ENCODE measurements around the gene RFFL. TPM values are rescaled to one million over a fixed set of nuclear protein-coding genes. Genes with fewer than 3 reads are reported as not detected.

Gene RFFL
- total and polyA plus RNA-seq, 9 of the 15 experiments (the other 6 are each of a cell fraction or from before 2014, with no cell fraction given): 3.4 to 18.1 (median 12.8) TPM

DNA sequence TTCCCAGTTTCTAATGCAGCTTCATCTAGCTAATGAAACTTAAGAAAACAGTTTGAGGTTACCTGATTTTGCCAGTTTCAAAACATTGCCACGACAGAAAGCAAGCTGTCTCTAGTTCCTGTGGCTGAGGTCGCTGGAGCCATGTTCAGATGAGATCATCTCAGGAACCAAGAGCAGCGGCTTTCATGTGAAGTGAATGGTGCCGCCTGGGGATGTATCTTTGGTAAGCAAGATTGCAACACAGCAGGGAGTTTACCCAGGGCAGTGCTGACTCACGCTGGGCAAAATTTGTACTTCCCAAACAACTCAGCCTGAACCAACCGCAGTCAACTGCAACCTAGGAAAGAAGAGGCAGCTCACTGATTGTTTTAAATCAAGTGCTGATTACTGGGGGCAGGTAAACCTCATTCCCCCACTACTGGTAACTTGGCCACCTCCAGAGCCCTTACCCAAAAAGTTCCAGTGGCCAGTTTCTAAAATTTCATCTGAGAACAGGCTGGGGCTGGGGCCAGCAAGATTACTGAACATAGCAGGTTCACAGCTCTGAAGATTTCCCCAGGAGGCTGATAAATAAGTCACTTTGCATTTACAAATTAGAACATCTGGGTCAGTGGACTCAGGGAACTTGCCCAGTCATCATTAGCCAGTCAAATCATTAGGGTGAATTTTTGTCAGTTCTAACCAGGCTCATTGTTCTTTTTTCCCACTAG, at the start of gene RFFL (continued):
- peak; percentile 71 for TF ChIP-seq ZNF589 (CRISPR knock-in tag; IDR thresholded peaks at IDR 0.05; ENCODE audit: low read depth)
- no peak for TF ChIP-seq ZNF408 (CRISPR knock-in tag; IDR thresholded peaks at IDR 0.05; ENCODE audit: low read depth)
- TF ChIP-seq HNRNPLL (IDR thresholded peaks at IDR 0.05; ENCODE audit: low read depth, low read length, poor library complexity, severe bottlenecking): no peak
- no peak for TF ChIP-seq POLR2G (IDR thresholded peaks at IDR 0.05; ENCODE audit: low read depth, low read length)
- TF ChIP-seq ZNF24 (IDR thresholded peaks at IDR 0.05): 0 out of 2 replicates have a peak, but pooled peaks have one; percentile 12
- no peak for TF ChIP-seq SLC30A9 (CRISPR knock-in tag; IDR thresholded peaks at IDR 0.05)
- no peak for TF ChIP-seq ZSCAN29 (IDR thresholded peaks at IDR 0.05)
- no peak for TF ChIP-seq LARP7 (IDR thresholded peaks at IDR 0.05)
- peak; percentile 78 for TF ChIP-seq SMAD4 (CRISPR knock-in tag; conservative IDR thresholded peaks at IDR 0.05)
- no peak for TF ChIP-seq PPARD (CRISPR knock-in tag; IDR thresholded peaks at IDR 0.05)
- TF ChIP-seq HDAC1 (IDR thresholded peaks at IDR 0.05): peak in 1 of 2 experiments; percentile 38; a peak in 1 of 4 replicates
- no peak for TF ChIP-seq PTRF (tag; IDR thresholded peaks at IDR 0.05)
- TF ChIP-seq, protein P1, sequence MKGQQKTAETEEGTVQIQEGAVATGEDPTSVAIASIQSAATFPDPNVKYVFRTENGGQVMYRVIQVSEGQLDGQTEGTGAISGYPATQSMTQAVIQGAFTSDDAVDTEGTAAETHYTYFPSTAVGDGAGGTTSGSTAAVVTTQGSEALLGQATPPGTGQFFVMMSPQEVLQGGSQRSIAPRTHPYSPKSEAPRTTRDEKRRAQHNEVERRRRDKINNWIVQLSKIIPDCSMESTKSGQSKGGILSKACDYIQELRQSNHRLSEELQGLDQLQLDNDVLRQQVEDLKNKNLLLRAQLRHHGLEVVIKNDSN (CRISPR knock-in tag; IDR thresholded peaks at IDR 0.05): no peak
- no peak for TF ChIP-seq CREBBP (IDR thresholded peaks at IDR 0.05; ENCODE audit: low read depth, low read length)
- TF ChIP-seq, protein P2, sequence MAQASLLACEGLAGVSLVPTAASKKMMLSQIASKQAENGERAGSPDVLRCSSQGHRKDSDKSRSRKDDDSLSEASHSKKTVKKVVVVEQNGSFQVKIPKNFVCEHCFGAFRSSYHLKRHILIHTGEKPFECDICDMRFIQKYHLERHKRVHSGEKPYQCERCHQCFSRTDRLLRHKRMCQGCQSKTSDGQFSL (CRISPR knock-in tag; IDR thresholded peaks at IDR 0.05): no peak
- TF ChIP-seq, protein P2 (tag; IDR thresholded peaks at IDR 0.05): no peak
- TF ChIP-seq RBM14 (IDR thresholded peaks at IDR 0.05; ENCODE audit: borderline replicate concordance, insufficient read depth, low read depth, low read length): no peak
- 0 out of 2 replicates have a peak, but pooled peaks have one; percentile 17 for TF ChIP-seq ZFX (CRISPR knock-in tag; IDR thresholded peaks at IDR 0.05)
- no peak for TF ChIP-seq RHOXF2B (CRISPR knock-in tag; conservative IDR thresholded peaks at IDR 0.05)
- TF ChIP-seq, protein P3, sequence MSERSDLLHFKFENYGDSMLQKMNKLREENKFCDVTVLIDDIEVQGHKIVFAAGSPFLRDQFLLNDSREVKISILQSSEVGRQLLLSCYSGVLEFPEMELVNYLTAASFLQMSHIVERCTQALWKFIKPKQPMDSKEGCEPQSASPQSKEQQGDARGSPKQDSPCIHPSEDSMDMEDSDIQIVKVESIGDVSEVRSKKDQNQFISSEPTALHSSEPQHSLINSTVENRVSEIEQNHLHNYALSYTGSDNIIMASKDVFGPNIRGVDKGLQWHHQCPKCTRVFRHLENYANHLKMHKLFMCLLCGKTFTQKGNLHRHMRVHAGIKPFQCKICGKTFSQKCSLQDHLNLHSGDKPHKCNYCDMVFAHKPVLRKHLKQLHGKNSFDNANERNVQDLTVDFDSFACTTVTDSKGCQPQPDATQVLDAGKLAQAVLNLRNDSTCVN (CRISPR knock-in tag; IDR thresholded peaks at IDR 0.05): no peak
- TF ChIP-seq, protein P4, sequence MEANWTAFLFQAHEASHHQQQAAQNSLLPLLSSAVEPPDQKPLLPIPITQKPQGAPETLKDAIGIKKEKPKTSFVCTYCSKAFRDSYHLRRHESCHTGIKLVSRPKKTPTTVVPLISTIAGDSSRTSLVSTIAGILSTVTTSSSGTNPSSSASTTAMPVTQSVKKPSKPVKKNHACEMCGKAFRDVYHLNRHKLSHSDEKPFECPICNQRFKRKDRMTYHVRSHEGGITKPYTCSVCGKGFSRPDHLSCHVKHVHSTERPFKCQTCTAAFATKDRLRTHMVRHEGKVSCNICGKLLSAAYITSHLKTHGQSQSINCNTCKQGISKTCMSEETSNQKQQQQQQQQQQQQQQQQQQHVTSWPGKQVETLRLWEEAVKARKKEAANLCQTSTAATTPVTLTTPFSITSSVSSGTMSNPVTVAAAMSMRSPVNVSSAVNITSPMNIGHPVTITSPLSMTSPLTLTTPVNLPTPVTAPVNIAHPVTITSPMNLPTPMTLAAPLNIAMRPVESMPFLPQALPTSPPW (CRISPR knock-in tag; IDR thresholded peaks at IDR 0.05): no peak; the same call in 1 of the 2 replicates
- TF ChIP-seq CEBPG (CRISPR knock-in tag; IDR thresholded peaks at IDR 0.05): peak; percentile 87
- peak; percentile 95 to 98 for TF ChIP-seq CEBPG (tag; conservative IDR thresholded peaks at IDR 0.05 in 1 of 2, IDR thresholded peaks at IDR 0.05 in 1 of 2)
- TF ChIP-seq HEY1 (CRISPR knock-in tag; IDR thresholded peaks at IDR 0.05; ENCODE audit: borderline replicate concordance): no peak
- TF ChIP-seq ZNF3 (CRISPR knock-in tag; IDR thresholded peaks at IDR 0.05): no peak
- peak; percentile 34; the same call in 1 of the 2 replicates for TF ChIP-seq RBFOX2 (IDR thresholded peaks at IDR 0.05; ENCODE audit: low read depth, low read length)

All from K562 (cell line).